Karpas-422 (cell line): ENCODE results near the gene GPC1. TPM values are rescaled to one million over a fixed set of nuclear protein-coding genes. Genes with fewer than 3 reads are reported as not detected.

Experiments used
- DNase-seq: peaks from one replicate; pipeline ENCODE4 v3.0.0-alpha.2; 2015
- H2AFZ ChIP-seq: fragments of 200-600 bp; sonication (generic); 2 replicates; pipeline ENCODE4 v1.6.1; 2014; ENCODE audit warnings: antibody characterized with exemption, low read length, mixed read lengths
- H3K27ac ChIP-seq: fragments of 200-600 bp; sonication (generic); 2 replicates; pipeline ENCODE4 v1.5.1; 2014; ENCODE audit warnings: mild to moderate bottlenecking, low read length, moderate library complexity
- H3K27me3 ChIP-seq: fragments of 200-600 bp; sonication (generic); 2 replicates; pipeline ENCODE4 v1.6.1; 2014; ENCODE audit warnings: low read length, mixed read lengths
- H3K36me3 ChIP-seq: fragments of 200-600 bp; sonication (generic); 2 replicates; pipeline ENCODE4 v1.6.1; 2014; ENCODE audit warnings: low read length, mixed read lengths; ENCODE audit not compliant: insufficient read depth
- H3K4me1 ChIP-seq: fragments of 200-600 bp; sonication (generic); 2 replicates; pipeline ENCODE4 v1.6.1; 2014; ENCODE audit warnings: mild to moderate bottlenecking, low read length, mixed read lengths
- H3K4me2 ChIP-seq: fragments of 200-600 bp; sonication (generic); 2 replicates; pipeline ENCODE4 v1.6.1; 2014; ENCODE audit warnings: low read length, low read depth, mild to moderate bottlenecking; ENCODE audit not compliant: poor library complexity, severe bottlenecking
- H3K4me3 ChIP-seq: fragments of 200-600 bp; sonication (generic); 2 replicates; pipeline ENCODE4 v1.5.1; 2014; ENCODE audit warnings: mild to moderate bottlenecking, antibody characterized with exemption, low read length, mixed read lengths
- H3K79me2 ChIP-seq: fragments of 200-600 bp; sonication (generic); 2 replicates; pipeline ENCODE4 v1.6.1; 2014; ENCODE audit warnings: mild to moderate bottlenecking, low read length, mixed read lengths
- H3K9ac ChIP-seq: fragments of 200-600 bp; sonication (generic); 2 replicates; pipeline ENCODE4 v1.6.0; 2014; ENCODE audit warnings: low read length
- H3K9me2 ChIP-seq: fragments of 200-600 bp; sonication (generic), shearing (Covaris generic); replicated peaks from 2 replicates; pipeline ENCODE4 v1.6.0; 2014; ENCODE audit warnings: mild to moderate bottlenecking, low read length, moderate library complexity; ENCODE audit not compliant: insufficient read depth
- H3K9me3 ChIP-seq: fragments of 300-700, 200-600 bp; sonication (generic); 2 replicates; pipeline ENCODE4 v1.6.1; 2014; ENCODE audit warnings: low read length, mixed read lengths
- H4K20me1 ChIP-seq: fragments of 200-600 bp; sonication (generic); 2 replicates; pipeline ENCODE4 v1.6.1; 2014; ENCODE audit warnings: mild to moderate bottlenecking, antibody characterized with exemption, low read length, low read depth; ENCODE audit not compliant: insufficient read depth
- total RNA-seq: library from RNA; depleted of rRNA; stranded (reverse); fragments of >200 nt; shearing (Covaris generic); gene quantifications from 2 replicates; pipeline ENCODE4 v1.2.3, GENCODE V29; 2014; ENCODE audit warnings: low replicate concordance

Gene GPC1
- total RNA-seq, 1 experiment from 2014 or later = 0.60 TPM

DNA sequence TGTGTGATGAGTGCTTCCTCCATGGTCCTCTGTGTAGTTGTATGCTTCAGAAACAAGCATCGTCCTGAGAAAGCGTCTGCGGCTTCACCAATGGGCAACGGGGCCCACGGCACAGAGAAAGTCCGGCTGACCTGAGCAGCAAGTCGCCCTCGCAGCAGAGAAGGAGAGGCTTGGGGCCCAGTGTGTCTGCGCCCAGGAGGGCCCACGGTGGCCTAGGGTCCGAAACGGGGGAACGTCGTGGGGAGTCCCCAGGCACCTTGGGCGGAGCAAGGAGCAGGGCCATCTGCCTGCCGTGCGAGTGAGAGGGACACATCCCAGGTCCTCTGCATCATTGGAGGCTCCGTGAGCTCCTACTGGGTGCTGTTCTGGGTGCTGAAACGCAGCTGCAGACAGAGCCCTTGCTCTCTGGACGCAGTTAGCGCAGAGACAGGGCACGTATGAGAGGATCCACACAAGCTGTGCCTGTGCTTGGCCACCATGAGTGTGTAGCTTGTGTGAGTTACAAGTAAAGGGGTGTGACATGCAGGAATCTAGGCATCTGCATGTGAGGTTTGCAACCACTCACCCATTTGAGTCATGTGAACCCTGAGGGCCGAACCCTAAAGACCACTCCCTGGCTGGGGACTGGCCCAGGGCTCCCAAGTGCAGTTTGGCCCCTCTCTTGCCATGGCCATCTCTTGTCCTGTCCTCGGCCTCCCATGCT, 10.6 kb downstream of the GPC1 start:
- no peaks in the 10 kb centered on the region for H3K9me3 ChIP-seq
- H2AFZ ChIP-seq = no peak overlapping the region
- no peaks in the 10 kb centered on the region for H3K27me3 ChIP-seq
- no peak overlapping the region for H3K9ac ChIP-seq
- peaks cover 14% of the 10 kb centered on the region for H3K4me1 ChIP-seq
- no peaks in the 10 kb centered on the region for H3K9me2 ChIP-seq
- peaks cover 12% of the 10 kb centered on the region; the same call in 1 of the 2 replicates for H4K20me1 ChIP-seq
- H3K4me2 ChIP-seq = no peak overlapping the region
- no peaks in the 10 kb centered on the region for H3K36me3 ChIP-seq
- no peak for DNase-seq
- no peak overlapping the region for H3K27ac ChIP-seq
- no peak overlapping the region for H3K4me3 ChIP-seq
- H3K79me2 ChIP-seq = no peaks in the 10 kb centered on the region

DNA sequence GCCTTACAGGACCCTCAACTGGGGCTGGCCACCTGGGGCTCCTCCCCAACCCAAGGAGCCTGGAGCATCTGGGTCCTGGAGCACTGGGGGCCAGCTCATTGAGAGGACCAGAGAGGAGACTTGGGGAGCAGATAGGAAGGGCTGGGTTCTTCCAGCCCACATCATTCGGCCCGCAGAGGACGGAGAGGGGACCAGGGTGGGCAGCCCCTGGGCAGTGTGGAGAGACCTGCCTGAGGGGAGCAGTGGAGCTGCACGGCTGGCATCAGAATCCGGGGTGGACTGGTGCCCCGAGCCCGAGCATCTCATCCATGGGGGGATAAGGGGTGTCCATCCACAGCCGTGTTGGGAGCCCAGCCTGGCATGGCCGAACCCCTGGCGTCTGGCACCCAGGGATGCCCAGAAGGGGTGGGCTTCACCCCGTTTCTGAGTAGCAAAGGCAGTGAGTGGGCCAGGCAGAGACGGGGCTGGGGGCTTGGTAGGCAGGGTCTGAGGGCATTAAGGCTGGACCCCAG, 11.3 kb downstream of the GPC1 start:
- Histone ChIP-seq H3K9me3 (no peaks in the 10 kb centered on the region), H3K9ac (no peak overlapping the region), H3K4me1 (peaks cover 14% of the 10 kb centered on the region), H3K27me3 (no peaks in the 10 kb centered on the region), H2AFZ (no peak overlapping the region), H3K4me3 (no peak overlapping the region), H3K36me3 (no peaks in the 10 kb centered on the region), H3K4me2 (no peak overlapping the region), H3K27ac (no peak overlapping the region), H3K9me2 (no peaks in the 10 kb centered on the region), H4K20me1 (peaks cover 12% of the 10 kb centered on the region; the same call in 1 of the 2 replicates), H3K79me2 (no peaks in the 10 kb centered on the region)
- DNase-seq = no peak

DNA sequence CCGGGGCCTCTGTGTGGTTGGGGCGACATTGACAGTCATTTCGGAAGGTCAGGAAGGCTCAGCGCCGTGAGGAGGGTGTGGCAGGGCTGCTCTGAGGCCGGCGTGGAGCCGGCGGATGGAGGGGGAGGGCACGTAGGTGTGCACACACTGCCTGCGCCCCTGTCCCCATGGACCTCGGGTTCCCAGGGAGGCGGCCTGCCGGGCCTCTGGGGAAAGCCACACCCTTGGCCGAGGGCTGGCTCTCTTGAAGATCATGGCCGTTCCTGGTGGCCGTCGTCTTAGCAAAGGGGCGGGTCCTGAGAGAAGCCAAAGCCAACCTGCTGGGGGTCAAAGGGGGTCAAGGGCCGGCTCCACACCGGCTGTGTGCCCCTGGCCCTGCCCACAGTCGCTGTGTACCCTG, 11.9 kb downstream of the GPC1 start:
- H3K36me3 ChIP-seq = no peaks in the 10 kb centered on the region
- no peak overlapping the region for H3K9ac ChIP-seq
- H4K20me1 ChIP-seq = peaks cover 12% of the 10 kb centered on the region; the same call in 1 of the 2 replicates
- no peak overlapping the region for H3K4me3 ChIP-seq
- H3K79me2 ChIP-seq = no peaks in the 10 kb centered on the region
- H3K27me3 ChIP-seq = no peaks in the 10 kb centered on the region
- H3K27ac ChIP-seq = no peak overlapping the region
- no peak overlapping the region for H3K4me2 ChIP-seq
- DNase-seq = no peak
- no peak overlapping the region for H2AFZ ChIP-seq
- H3K4me1 ChIP-seq = peaks cover 14% of the 10 kb centered on the region
- H3K9me3 ChIP-seq = no peaks in the 10 kb centered on the region
- no peaks in the 10 kb centered on the region for H3K9me2 ChIP-seq

DNA sequence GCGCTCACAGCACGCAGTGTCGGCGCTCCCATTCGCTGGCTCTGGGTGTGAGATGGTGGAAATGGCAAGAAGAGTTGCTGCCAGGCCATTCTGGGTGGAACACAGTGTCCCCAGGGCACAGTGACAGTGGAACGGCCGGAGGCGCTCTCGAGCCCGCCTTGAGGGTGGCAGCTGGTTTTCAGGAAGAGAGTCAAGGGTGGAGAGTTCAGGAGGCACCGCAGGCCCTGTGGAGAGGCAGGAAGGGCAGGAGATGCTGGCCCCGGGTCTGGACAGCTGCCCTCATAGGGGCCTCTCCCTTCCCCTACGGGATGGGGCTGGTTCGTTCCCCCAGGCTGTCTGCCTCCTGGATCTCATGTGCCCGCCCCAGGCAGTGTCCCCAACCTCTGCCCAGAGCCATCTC, 12.5 kb downstream of the GPC1 start:
- Histone ChIP-seq H2AFZ (no peak overlapping the region), H3K79me2 (no peaks in the 10 kb centered on the region), H3K4me3 (no peak overlapping the region), H3K27me3 (no peaks in the 10 kb centered on the region), H3K36me3 (no peaks in the 10 kb centered on the region), H3K9me3 (no peaks in the 10 kb centered on the region), H4K20me1 (peaks cover 12% of the 10 kb centered on the region; the same call in 1 of the 2 replicates), H3K9ac (no peak overlapping the region), H3K9me2 (no peaks in the 10 kb centered on the region), H3K4me2 (no peak overlapping the region), H3K27ac (no peak overlapping the region), H3K4me1 (peaks cover 14% of the 10 kb centered on the region)
- DNase-seq = no peak

DNA sequence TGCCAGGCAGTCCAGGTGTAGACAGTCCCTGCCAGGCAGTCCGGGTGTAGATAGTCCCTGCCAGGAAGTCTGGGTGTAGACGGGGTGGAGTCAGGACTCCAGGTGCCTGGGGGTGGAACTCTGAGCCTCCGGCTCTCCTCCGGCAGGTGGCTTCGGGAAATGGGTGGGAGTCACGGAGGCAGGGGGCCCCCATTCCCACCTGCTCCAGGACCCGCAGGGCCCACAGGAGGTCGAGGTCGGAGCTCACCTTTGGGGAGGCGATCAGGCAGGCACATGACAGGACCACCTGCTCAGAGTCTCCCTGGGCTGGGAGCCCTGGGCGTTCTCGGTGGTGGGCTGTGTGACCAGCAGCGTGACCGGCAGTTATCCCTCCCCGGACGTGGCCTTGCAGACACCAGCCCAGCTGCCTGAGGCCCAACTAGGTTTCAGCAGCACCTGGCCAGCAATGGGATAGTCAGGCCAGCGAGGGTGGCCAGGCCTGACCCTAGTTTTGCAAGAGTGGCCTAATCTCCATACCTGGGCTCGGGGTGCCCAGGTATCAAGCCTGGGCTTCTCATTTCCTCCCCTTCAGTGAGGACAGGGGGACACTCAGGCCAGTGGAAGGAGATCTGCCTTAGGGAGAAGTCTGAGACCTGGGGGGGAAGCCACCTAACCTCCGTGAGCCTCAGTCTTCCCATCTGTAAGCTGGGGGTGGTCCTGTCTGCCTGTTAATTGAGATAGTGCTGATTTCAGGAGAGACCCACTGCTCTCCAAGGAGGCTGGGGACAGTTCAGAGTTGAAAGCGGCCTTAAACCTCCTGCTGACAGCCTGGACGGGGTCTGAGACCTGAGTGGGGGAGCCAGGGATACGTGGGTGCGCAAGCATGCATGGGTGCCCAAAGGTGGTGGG, 13.2 kb downstream of the GPC1 start:
- DNase-seq = no peak
- H3K4me2 ChIP-seq = no peak overlapping the region
- H3K36me3 ChIP-seq = no peaks in the 10 kb centered on the region
- H3K27me3 ChIP-seq = no peaks in the 10 kb centered on the region
- H3K9me2 ChIP-seq = no peaks in the 10 kb centered on the region
- H4K20me1 ChIP-seq = peaks cover 12% of the 10 kb centered on the region; the same call in 1 of the 2 replicates
- H2AFZ ChIP-seq = no peak overlapping the region
- H3K4me3 ChIP-seq = no peak overlapping the region
- H3K9ac ChIP-seq = no peak overlapping the region
- no peaks in the 10 kb centered on the region for H3K9me3 ChIP-seq
- H3K4me1 ChIP-seq = peaks cover 14% of the 10 kb centered on the region
- H3K79me2 ChIP-seq = no peaks in the 10 kb centered on the region
- no peak overlapping the region for H3K27ac ChIP-seq

DNA sequence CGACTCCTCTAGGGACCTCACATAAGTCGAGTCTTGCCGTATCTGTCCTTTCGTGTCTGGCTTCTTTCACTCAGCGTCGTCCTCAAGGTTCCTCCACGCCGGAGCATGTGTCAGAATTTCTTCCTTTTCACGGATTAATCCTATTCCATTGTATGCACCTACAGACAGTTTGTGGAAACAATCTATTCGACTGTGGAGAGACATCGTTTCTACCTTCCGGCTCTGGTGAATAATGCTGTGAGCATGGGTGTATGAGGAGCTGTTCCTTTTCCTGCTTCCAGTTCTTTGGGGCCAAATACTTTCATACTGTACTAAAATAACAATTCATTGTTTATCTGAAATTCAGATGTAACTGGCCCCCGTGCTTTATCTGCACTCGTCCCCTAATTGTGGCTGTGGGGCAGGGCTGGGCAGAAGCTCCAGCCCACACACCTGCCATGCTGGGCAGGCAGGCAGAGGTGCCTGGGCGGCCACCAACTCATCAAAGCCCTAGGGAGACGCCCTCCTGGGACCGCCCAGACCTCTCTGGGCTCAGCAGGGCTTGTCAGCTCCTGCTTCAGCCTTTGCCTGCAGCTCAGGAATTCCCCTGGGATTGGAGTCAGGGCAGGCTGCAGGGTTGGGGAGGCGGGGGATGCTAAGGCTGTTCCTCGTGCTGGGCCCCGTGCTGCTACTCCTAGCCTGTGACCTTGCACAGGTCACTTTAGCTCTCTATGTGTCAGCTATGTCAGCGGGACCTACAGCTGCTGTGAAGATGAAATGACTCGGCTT, 14.5 kb downstream of the GPC1 start:
- H3K9ac ChIP-seq = no peak overlapping the region
- no peak overlapping the region for H2AFZ ChIP-seq
- H3K9me3 ChIP-seq = no peaks in the 10 kb centered on the region
- no peaks in the 10 kb centered on the region for H3K9me2 ChIP-seq
- H3K4me2 ChIP-seq = peak overlapping the region; percentile 26
- no peaks in the 10 kb centered on the region for H3K79me2 ChIP-seq
- no peaks in the 10 kb centered on the region for H3K36me3 ChIP-seq
- H4K20me1 ChIP-seq = peaks cover 12% of the 10 kb centered on the region; the same call in 1 of the 2 replicates
- H3K27ac ChIP-seq = no peak overlapping the region
- no peak overlapping the region for H3K4me3 ChIP-seq
- H3K4me1 ChIP-seq = peaks cover 14% of the 10 kb centered on the region
- DNase-seq = peak; percentile 53
- H3K27me3 ChIP-seq = no peaks in the 10 kb centered on the region

DNA sequence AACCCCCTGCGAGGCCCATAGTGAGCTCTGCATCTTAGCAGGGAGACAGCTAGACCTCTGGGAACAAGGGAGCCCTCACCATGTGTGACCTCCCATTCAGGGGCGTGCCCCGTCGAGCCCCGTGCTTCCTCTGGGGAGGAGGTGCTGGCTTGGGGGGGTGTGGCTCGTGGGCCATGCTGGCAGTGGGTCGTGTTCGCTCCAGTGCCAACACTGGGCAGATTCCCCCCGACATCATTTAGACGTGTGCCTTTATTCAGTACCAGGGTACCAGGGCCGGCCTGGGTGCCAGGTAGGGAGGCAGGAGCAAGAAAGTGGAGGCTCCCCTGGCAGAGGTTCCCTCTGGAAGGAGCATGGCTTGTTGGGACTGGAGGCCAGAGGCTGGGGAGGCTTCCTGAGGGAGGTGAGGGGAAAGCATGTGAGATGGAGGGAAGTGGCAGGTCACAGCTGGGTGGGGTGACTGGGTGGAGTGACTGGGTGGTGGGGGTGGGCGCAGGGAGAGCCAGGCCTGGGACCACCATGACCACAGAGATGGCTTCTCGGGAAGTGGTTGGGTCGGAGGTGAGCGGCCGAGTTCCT, 15.2 kb downstream of the GPC1 start:
- peaks cover 12% of the 10 kb centered on the region; the same call in 1 of the 2 replicates for H4K20me1 ChIP-seq
- no peaks in the 10 kb centered on the region for H3K9me3 ChIP-seq
- no peak overlapping the region for H3K9ac ChIP-seq
- H3K9me2 ChIP-seq = no peaks in the 10 kb centered on the region
- no peak overlapping the region for H3K4me3 ChIP-seq
- no peak overlapping the region for H3K27ac ChIP-seq
- H3K4me1 ChIP-seq = peaks cover 14% of the 10 kb centered on the region
- H3K4me2 ChIP-seq = peak overlapping the region; percentile 26
- no peaks in the 10 kb centered on the region for H3K79me2 ChIP-seq
- H2AFZ ChIP-seq = no peak overlapping the region
- peak; percentile 55 for DNase-seq
- no peaks in the 10 kb centered on the region for H3K27me3 ChIP-seq
- no peaks in the 10 kb centered on the region for H3K36me3 ChIP-seq
